BLaER1 treated with 17β-estradiol and CSF1 and Interleukin-3, amounts not matched to agents 10 nM and 100 nM (cell line): ENCODE results near the gene CC2D2A.

Experiments
- H3K27ac ChIP-seq, 11 experiments: shearing (Covaris generic); formaldehyde crosslinking; 2 replicates each; pipeline ENCODE4 v1.8.1; 2022
- H3K27me3 ChIP-seq, 11 experiments: shearing (Covaris generic); formaldehyde crosslinking; 2 replicates each; pipeline ENCODE4 v1.8.1; 2022
- H3K36me3 ChIP-seq, 11 experiments: shearing (Covaris generic); formaldehyde crosslinking; 2 replicates each; pipeline ENCODE4 v1.8.1; 2022
- H3K4me1 ChIP-seq, 10 experiments: shearing (Covaris generic); formaldehyde crosslinking; 2 replicates each; pipeline ENCODE4 v1.8.1; 2022
- H3K4me2 ChIP-seq, 11 experiments: shearing (Covaris generic); formaldehyde crosslinking; 2 replicates each; pipeline ENCODE4 v1.8.1; 2022
- H3K4me3 ChIP-seq, 10 experiments: shearing (Covaris generic); formaldehyde crosslinking; 2 replicates each; pipeline ENCODE4 v1.8.1; 2022
- H3K9ac ChIP-seq, 11 experiments: shearing (Covaris generic); formaldehyde crosslinking; 2 replicates each; pipeline ENCODE4 v1.8.1; 2022
- H3K9me3 ChIP-seq, 11 experiments: shearing (Covaris generic); formaldehyde crosslinking; replicated peaks in 1 of 11; 2 replicates each; pipeline ENCODE4 v1.8.1; 2022
- H4K20me1 ChIP-seq, 11 experiments: shearing (Covaris generic); formaldehyde crosslinking; 2 replicates each; pipeline ENCODE4 v1.8.1; 2022
- Cebpa-rat ChIP-seq, 11 experiments: shearing (Covaris generic); IDR thresholded peaks; 2 replicates each; pipeline ENCODE4 v1.8.1; 2022

The CC2D2A gene

DNA sequence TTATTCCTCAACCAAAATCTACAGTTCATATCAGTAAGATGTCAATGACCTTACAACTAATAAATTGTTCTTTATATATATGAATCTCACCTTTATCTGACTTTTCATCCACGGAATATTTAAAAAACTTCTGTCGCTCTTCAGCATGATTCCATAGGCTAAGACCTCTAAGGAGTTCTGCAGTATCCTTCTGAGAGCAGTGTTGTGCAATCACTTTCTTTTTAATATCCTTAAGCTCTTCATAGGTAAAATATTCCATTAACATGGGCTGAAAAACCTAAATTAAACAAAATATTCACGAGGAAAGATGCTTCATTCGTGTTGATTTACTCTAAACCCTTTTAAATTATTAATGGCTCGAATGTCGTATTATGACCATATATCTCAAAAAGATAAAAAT is 168.7 kb downstream of the CC2D2A start:
- no peak overlapping the region for H3K4me2 ChIP-seq
- no peak overlapping the region for H3K9ac ChIP-seq
- peaks cover 89 to 100% (median 96%) of the 10 kb centered on the region in 11 experiments for H3K36me3 ChIP-seq
- no peaks in the 10 kb centered on the region for H3K27me3 ChIP-seq
- 0 out of 22 replicates have a peak, but pooled peaks of 1 of the 11 experiments have one; percentile 34 for TF ChIP-seq Cebpa-rat (IDR thresholded peaks at IDR 0.05)
- H3K4me3 ChIP-seq = no peak overlapping the region
- H3K9me3 ChIP-seq = peaks cover 0 to 22% (median 13%) of the 10 kb centered on the region in 11 experiments; a peak in 17 of 22 replicates
- H3K4me1 ChIP-seq = peaks cover 0 to 9% (median 0%) of the 10 kb centered on the region in 10 experiments; a peak in 1 of 20 replicates
- no peak overlapping the region for H3K27ac ChIP-seq
- peaks cover 13 to 100% (median 47%) of the 10 kb centered on the region in 11 experiments; a peak in 21 of 22 replicates for H4K20me1 ChIP-seq

DNA sequence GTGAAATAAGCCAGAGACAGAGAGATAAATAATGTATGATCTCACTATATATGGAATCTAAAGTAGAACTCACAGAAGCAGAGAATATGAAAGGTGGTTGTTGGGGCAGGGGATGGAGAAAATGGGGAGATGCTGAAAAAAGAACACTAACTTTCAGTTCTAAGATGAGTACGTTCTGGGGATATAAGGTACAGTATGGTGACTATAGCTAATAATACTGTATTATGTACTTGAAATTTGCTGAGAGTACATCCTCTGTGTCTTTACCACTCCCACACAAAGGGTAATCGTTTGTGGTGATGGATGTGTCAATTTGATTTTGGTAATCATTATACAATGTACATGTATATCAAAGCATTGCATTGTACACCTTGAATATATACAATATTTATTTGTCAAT is 178.9 kb downstream of the CC2D2A start:
- no peak overlapping the region for H3K4me3 ChIP-seq
- H4K20me1 ChIP-seq = peaks cover 52 to 100% (median 87%) of the 10 kb centered on the region in 11 experiments
- H3K4me2 ChIP-seq = peak overlapping the region in 3 of 11 experiments; percentile 87 to 93 (median 90); a peak in 6 of 22 replicates
- no peaks in the 10 kb centered on the region for H3K27me3 ChIP-seq
- 0 out of 22 replicates have a peak, but pooled peaks cover 0 to 6% (median 0%) of the 10 kb centered on the region in 11 experiments for H3K9me3 ChIP-seq
- peaks cover 15 to 67% (median 37%) of the 10 kb centered on the region in 11 experiments; a peak in 21 of 22 replicates for H3K36me3 ChIP-seq
- no peak for TF ChIP-seq Cebpa-rat (IDR thresholded peaks at IDR 0.05)
- no peak overlapping the region for H3K27ac ChIP-seq
- H3K4me1 ChIP-seq = peaks cover 18 to 89% (median 40%) of the 10 kb centered on the region in 10 experiments
- H3K9ac ChIP-seq = no peak overlapping the region

DNA sequence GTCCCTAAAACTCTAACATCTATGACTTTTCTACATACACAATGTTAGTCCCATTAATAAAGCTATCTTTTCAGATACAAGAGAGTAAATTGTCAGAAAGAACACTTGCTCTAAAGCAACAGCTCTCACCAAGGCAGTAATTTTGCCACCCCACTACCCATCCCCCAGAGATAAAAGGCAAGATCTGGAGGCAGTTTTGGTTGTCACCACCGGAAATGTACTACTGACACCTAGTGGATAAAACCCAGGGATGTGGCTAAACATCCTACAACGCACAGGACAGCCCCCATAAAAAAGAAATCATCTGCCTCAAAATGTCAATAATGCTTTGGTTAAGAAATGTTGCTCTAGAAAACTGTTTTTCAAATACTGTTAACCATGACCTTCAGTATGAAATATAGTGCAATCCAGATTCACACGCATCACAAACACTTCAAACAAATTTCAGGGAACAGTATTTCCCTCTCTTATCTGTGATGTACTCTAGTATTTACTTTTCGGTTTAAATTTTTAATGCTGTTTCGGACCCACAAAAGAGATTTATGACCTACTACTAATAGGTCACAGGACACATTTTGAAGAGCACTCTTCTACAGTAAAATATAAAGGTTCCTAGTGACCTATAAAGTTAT is 180.3 kb downstream of the CC2D2A start:
- Histone ChIP-seq H3K27ac (no peak overlapping the region; a peak in 1 of 22 replicates), H3K9ac (peak overlapping the region in 2 of 11 experiments; percentile 99; a peak in 2 of 22 replicates), H3K27me3 (no peaks in the 10 kb centered on the region), H4K20me1 (peaks cover 48 to 92% (median 75%) of the 10 kb centered on the region in 11 experiments), H3K4me2 (peak overlapping the region in 8 of 11 experiments; percentile 11 to 93 (median 88); a peak in 15 of 22 replicates), H3K4me3 (peak overlapping the region in 4 of 10 experiments; percentile 19 to 99 (median 91); a peak in 5 of 20 replicates), H3K9me3 (0 out of 22 replicates have a peak, but pooled peaks cover 0 to 6% (median 0%) of the 10 kb centered on the region in 11 experiments), H3K36me3 (peaks cover 6 to 53% (median 23%) of the 10 kb centered on the region in 11 experiments; a peak in 17 of 22 replicates), H3K4me1 (peaks cover 18 to 75% (median 44%) of the 10 kb centered on the region in 10 experiments)
- no peak for TF ChIP-seq Cebpa-rat (IDR thresholded peaks at IDR 0.05)
